Measurements from ENCODE around the gene DHFR. TPM values are rescaled to one million over a fixed set of nuclear protein-coding genes. Genes with fewer than 3 reads are reported as not detected.

The DHFR gene
- total and polyA plus RNA-seq, 4 donors, result 41.2 to 58.9 (median 45.1) TPM

GRCh38 chr5:80632700-80633099 is 22.1 kb downstream of the DHFR start:
- no peak for DNase-seq (ENCODE audit: low read depth in 4 of 6, low spot score in 6 of 6)
- peaks cover 9% of the 10 kb centered on the region for H3K36me3 ChIP-seq (ENCODE audit: control insufficient read depth, insufficient read depth, low read length)
- no peak overlapping the region for H3K27ac ChIP-seq (ENCODE audit: low read depth, low read length)
- H3K27me3 ChIP-seq (ENCODE audit: control insufficient read depth, insufficient read depth, low read length), result no peaks in the 10 kb centered on the region
- WGBS (ENCODE audit: insufficient coverage), result no CpG with 5 or more reads among the region's 2 CpGs
- H3K4me3 ChIP-seq (ENCODE audit: low read depth, low read length), result no peak overlapping the region
- H3K9me3 ChIP-seq (ENCODE audit: control insufficient read depth, insufficient read depth, low read length), result no peaks in the 10 kb centered on the region
- H3K4me1 ChIP-seq (ENCODE audit: control insufficient read depth, insufficient read depth, low read length), result no peaks in the 10 kb centered on the region

GRCh38 chr5:80631278-80632259 is 23.2 kb downstream of the DHFR start:
- no peak for DNase-seq (ENCODE audit: low read depth in 4 of 6, low spot score in 6 of 6)
- Histone ChIP-seq H3K4me1 (ENCODE audit: control insufficient read depth, insufficient read depth, low read length) (no peaks in the 10 kb centered on the region), H3K27ac (ENCODE audit: low read depth, low read length) (no peak overlapping the region), H3K27me3 (ENCODE audit: control insufficient read depth, insufficient read depth, low read length) (no peaks in the 10 kb centered on the region), H3K4me3 (ENCODE audit: low read depth, low read length) (no peak overlapping the region), H3K9me3 (ENCODE audit: control insufficient read depth, insufficient read depth, low read length) (no peaks in the 10 kb centered on the region), H3K36me3 (ENCODE audit: control insufficient read depth, insufficient read depth, low read length) (peaks cover 9% of the 10 kb centered on the region)
- WGBS (ENCODE audit: insufficient coverage), result 96% methylated on average over 3 of the region's 11 CpGs

GRCh38 chr5:80629281-80629680 is 25.5 kb downstream of the DHFR start:
- no peak for DNase-seq (ENCODE audit: low read depth in 4 of 6, low spot score in 6 of 6)
- Histone ChIP-seq H3K27ac (ENCODE audit: low read depth, low read length) (no peak overlapping the region), H3K27me3 (ENCODE audit: control insufficient read depth, insufficient read depth, low read length) (no peaks in the 10 kb centered on the region), H3K4me3 (ENCODE audit: low read depth, low read length) (no peak overlapping the region), H3K9me3 (ENCODE audit: control insufficient read depth, insufficient read depth, low read length) (no peaks in the 10 kb centered on the region), H3K4me1 (ENCODE audit: control insufficient read depth, insufficient read depth, low read length) (no peaks in the 10 kb centered on the region), H3K36me3 (ENCODE audit: control insufficient read depth, insufficient read depth, low read length) (peaks cover 7% of the 10 kb centered on the region)

GRCh38 chr5:80625230-80625629 is 29.6 kb downstream of the DHFR start:
- H3K36me3 ChIP-seq (ENCODE audit: control insufficient read depth, insufficient read depth, low read length), result peaks cover 4% of the 10 kb centered on the region
- no peaks in the 10 kb centered on the region for H3K4me1 ChIP-seq (ENCODE audit: control insufficient read depth, insufficient read depth, low read length)
- H3K27ac ChIP-seq (ENCODE audit: low read depth, low read length), result no peak overlapping the region
- no peaks in the 10 kb centered on the region for H3K27me3 ChIP-seq (ENCODE audit: control insufficient read depth, insufficient read depth, low read length)
- H3K4me3 ChIP-seq (ENCODE audit: low read depth, low read length), result no peak overlapping the region
- no CpG with 5 or more reads among the region's 5 CpGs for WGBS (ENCODE audit: insufficient coverage)
- DNase-seq (ENCODE audit: low read depth in 4 of 6, low spot score in 6 of 6), result no peak
- H3K9me3 ChIP-seq (ENCODE audit: control insufficient read depth, insufficient read depth, low read length), result no peaks in the 10 kb centered on the region

- no peaks in the 10 kb centered on the region for H3K27me3 ChIP-seq (ENCODE audit: control insufficient read depth, insufficient read depth, low read length)
- no peak overlapping the region for H3K4me3 ChIP-seq (ENCODE audit: low read depth, low read length)
- no peaks in the 10 kb centered on the region for H3K36me3 ChIP-seq (ENCODE audit: control insufficient read depth, insufficient read depth, low read length)
- no peak for DNase-seq (ENCODE audit: low read depth in 4 of 6, low spot score in 6 of 6)
- WGBS (ENCODE audit: insufficient coverage), result 34% methylated on average over 4 of the region's 4 CpGs
- H3K9me3 ChIP-seq (ENCODE audit: control insufficient read depth, insufficient read depth, low read length), result no peaks in the 10 kb centered on the region
- no peaks in the 10 kb centered on the region for H3K4me1 ChIP-seq (ENCODE audit: control insufficient read depth, insufficient read depth, low read length)
- no peak overlapping the region for H3K27ac ChIP-seq (ENCODE audit: low read depth, low read length)
Measured at GRCh38 chr5:80623999-80624398, 30.8 kb downstream of the DHFR start.

- H3K4me3 ChIP-seq (ENCODE audit: low read depth, low read length), result no peak overlapping the region
- no peak overlapping the region for H3K27ac ChIP-seq (ENCODE audit: low read depth, low read length)
- no peaks in the 10 kb centered on the region for H3K4me1 ChIP-seq (ENCODE audit: control insufficient read depth, insufficient read depth, low read length)
- H3K9me3 ChIP-seq (ENCODE audit: control insufficient read depth, insufficient read depth, low read length), result no peaks in the 10 kb centered on the region
- H3K36me3 ChIP-seq (ENCODE audit: control insufficient read depth, insufficient read depth, low read length), result no peaks in the 10 kb centered on the region
- no peak for DNase-seq (ENCODE audit: low read depth in 4 of 6, low spot score in 6 of 6)
- H3K27me3 ChIP-seq (ENCODE audit: control insufficient read depth, insufficient read depth, low read length), result no peaks in the 10 kb centered on the region
- 100% methylated on average over 1 of the region's 2 CpGs for WGBS (ENCODE audit: insufficient coverage)
Measured at GRCh38 chr5:80622756-80623155, 32.0 kb downstream of the DHFR start.

- 29% methylated on average over 1 of the region's 4 CpGs for WGBS (ENCODE audit: insufficient coverage)
- no peak for DNase-seq (ENCODE audit: low read depth in 4 of 6, low spot score in 6 of 6)
- H3K27me3 ChIP-seq (ENCODE audit: control insufficient read depth, insufficient read depth, low read length), result no peaks in the 10 kb centered on the region
- no peak overlapping the region for H3K4me3 ChIP-seq (ENCODE audit: low read depth, low read length)
- H3K27ac ChIP-seq (ENCODE audit: low read depth, low read length), result no peak overlapping the region
- no peaks in the 10 kb centered on the region for H3K36me3 ChIP-seq (ENCODE audit: control insufficient read depth, insufficient read depth, low read length)
- peaks cover 4% of the 10 kb centered on the region for H3K4me1 ChIP-seq (ENCODE audit: control insufficient read depth, insufficient read depth, low read length)
- H3K9me3 ChIP-seq (ENCODE audit: control insufficient read depth, insufficient read depth, low read length), result no peaks in the 10 kb centered on the region
Measured at GRCh38 chr5:80620211-80620610, 34.6 kb downstream of the DHFR start.

- Histone ChIP-seq H3K27me3 (ENCODE audit: control insufficient read depth, insufficient read depth, low read length) (no peaks in the 10 kb centered on the region), H3K9me3 (ENCODE audit: control insufficient read depth, insufficient read depth, low read length) (no peaks in the 10 kb centered on the region), H3K4me3 (ENCODE audit: low read depth, low read length) (no peak overlapping the region), H3K27ac (ENCODE audit: low read depth, low read length) (no peak overlapping the region), H3K4me1 (ENCODE audit: control insufficient read depth, insufficient read depth, low read length) (peaks cover 7% of the 10 kb centered on the region), H3K36me3 (ENCODE audit: control insufficient read depth, insufficient read depth, low read length) (no peaks in the 10 kb centered on the region)
- no peak for DNase-seq (ENCODE audit: low read depth in 4 of 6, low spot score in 6 of 6)
- no CpG with 5 or more reads among the region's 1 CpG for WGBS (ENCODE audit: insufficient coverage)
Measured at GRCh38 chr5:80619086-80619485, 35.7 kb downstream of the DHFR start.

- 100% methylated on average over 3 of the region's 4 CpGs for WGBS (ENCODE audit: insufficient coverage)
- peaks cover 7% of the 10 kb centered on the region for H3K4me1 ChIP-seq (ENCODE audit: control insufficient read depth, insufficient read depth, low read length)
- no peak overlapping the region for H3K4me3 ChIP-seq (ENCODE audit: low read depth, low read length)
- H3K27ac ChIP-seq (ENCODE audit: low read depth, low read length), result no peak overlapping the region
- no peaks in the 10 kb centered on the region for H3K9me3 ChIP-seq (ENCODE audit: control insufficient read depth, insufficient read depth, low read length)
- H3K36me3 ChIP-seq (ENCODE audit: control insufficient read depth, insufficient read depth, low read length), result no peaks in the 10 kb centered on the region
- no peaks in the 10 kb centered on the region for H3K27me3 ChIP-seq (ENCODE audit: control insufficient read depth, insufficient read depth, low read length)
- no peak for DNase-seq (ENCODE audit: low read depth in 4 of 6, low spot score in 6 of 6)
Measured at GRCh38 chr5:80618438-80618837, 36.3 kb downstream of the DHFR start.
